Liver (tissue), 3 donors: ENCODE measurements around the gene KHNYN.

Experiments used
- EGR1 ChIP-seq, 2 donors: IDR thresholded peaks; 2 replicates each; pipeline ENCODE4 v1.6.1; 2016 to 2018; ENCODE audit warnings: antibody characterized with exemption in 2 of 2, low read depth in 2 of 2
- MAX ChIP-seq: IDR thresholded peaks from 2 replicates; pipeline ENCODE4 v1.6.1; 2016; ENCODE audit warnings: antibody characterized with exemption
- RAD21 ChIP-seq, 2 donors: IDR thresholded peaks; 2 replicates each; pipeline ENCODE4 v1.6.1; 2016; ENCODE audit warnings: antibody characterized with exemption in 2 of 2, mild to moderate bottlenecking in 2 of 2
- REST ChIP-seq: IDR thresholded peaks from 2 replicates; pipeline ENCODE4 v1.6.1; 2016; ENCODE audit warnings: antibody characterized with exemption, mild to moderate bottlenecking
- RXRA ChIP-seq, 2 donors: IDR thresholded peaks; 2 replicates each; pipeline ENCODE4 v1.6.1; 2017 to 2018; ENCODE audit warnings: antibody characterized with exemption in 2 of 2, mild to moderate bottlenecking in 1 of 2
- SP1 ChIP-seq: IDR thresholded peaks from 2 replicates; pipeline ENCODE4 v1.6.1; 2018; ENCODE audit warnings: antibody characterized with exemption, mild to moderate bottlenecking
- TAF1 ChIP-seq: conservative IDR thresholded peaks from 2 replicates; pipeline ENCODE4 v1.6.1; 2016; ENCODE audit warnings: antibody characterized with exemption, mild to moderate bottlenecking
- YY1 ChIP-seq: IDR thresholded peaks from 2 replicates; pipeline ENCODE4 v1.6.1; 2016; ENCODE audit warnings: antibody characterized with exemption, mild to moderate bottlenecking
- TF ChIP-seq, protein P1 (sequence below): fragments of 150-350 bp; IDR thresholded peaks from 2 replicates; pipeline ENCODE4 v1.5.1; 2017; ENCODE audit warnings: improper control_type of control experiment, low read depth, low read length; ENCODE audit not compliant: missing input control
- donor health status: healthy.
- donor health status: healthy.

- TF ChIP-seq YY1 (no peak), SP1 (peak; percentile 15), TAF1 (no peak), REST (no peak), RAD21 (IDR thresholded peaks at IDR 0.05) (no peak), RXRA (IDR thresholded peaks at IDR 0.05) (no peak), EGR1 (IDR thresholded peaks at IDR 0.05; ENCODE audit: low read depth in 2 of 2) (no peak), MAX (no peak)
- TF ChIP-seq, protein P1, sequence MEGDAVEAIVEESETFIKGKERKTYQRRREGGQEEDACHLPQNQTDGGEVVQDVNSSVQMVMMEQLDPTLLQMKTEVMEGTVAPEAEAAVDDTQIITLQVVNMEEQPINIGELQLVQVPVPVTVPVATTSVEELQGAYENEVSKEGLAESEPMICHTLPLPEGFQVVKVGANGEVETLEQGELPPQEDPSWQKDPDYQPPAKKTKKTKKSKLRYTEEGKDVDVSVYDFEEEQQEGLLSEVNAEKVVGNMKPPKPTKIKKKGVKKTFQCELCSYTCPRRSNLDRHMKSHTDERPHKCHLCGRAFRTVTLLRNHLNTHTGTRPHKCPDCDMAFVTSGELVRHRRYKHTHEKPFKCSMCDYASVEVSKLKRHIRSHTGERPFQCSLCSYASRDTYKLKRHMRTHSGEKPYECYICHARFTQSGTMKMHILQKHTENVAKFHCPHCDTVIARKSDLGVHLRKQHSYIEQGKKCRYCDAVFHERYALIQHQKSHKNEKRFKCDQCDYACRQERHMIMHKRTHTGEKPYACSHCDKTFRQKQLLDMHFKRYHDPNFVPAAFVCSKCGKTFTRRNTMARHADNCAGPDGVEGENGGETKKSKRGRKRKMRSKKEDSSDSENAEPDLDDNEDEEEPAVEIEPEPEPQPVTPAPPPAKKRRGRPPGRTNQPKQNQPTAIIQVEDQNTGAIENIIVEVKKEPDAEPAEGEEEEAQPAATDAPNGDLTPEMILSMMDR, result no peak
Observed at GRCh38 chr14:24418492-24418873, 11.3 kb upstream of the KHNYN start.
